ENCODE data around the gene LANCL2. TPM values are rescaled to one million over a fixed set of nuclear protein-coding genes. Genes with fewer than 3 reads are reported as not detected.

LANCL2 gene
- total RNA-seq, 1 donor from 2014 or later = 23.0 TPM

DNA sequence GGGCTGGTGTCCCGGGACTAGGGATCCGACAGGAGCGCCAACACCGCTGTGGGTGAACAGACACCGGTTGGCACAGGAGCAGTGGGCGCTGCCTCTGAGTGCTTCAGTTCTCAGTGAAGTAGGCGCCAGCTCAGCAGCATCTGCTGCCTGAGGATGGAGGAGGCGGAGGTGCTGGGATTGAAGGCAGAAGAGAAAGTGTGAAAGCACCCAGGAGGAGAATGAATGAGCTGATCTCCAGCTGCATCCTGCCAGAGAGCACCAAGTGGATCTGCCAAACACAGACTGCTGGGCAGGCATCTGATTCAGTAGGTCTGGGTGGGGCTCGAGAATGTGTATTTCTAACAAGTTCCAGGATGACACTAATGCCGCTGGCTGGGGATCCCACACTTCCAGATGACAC lies 74.5 kb downstream of the LANCL2 start:
- Mint-ChIP-seq H3K36me3 (ENCODE audit: low read depth) (no peaks in the 10 kb centered on the region), H3K27me3 (ENCODE audit: low read depth) (no peaks in the 10 kb centered on the region)

DNA sequence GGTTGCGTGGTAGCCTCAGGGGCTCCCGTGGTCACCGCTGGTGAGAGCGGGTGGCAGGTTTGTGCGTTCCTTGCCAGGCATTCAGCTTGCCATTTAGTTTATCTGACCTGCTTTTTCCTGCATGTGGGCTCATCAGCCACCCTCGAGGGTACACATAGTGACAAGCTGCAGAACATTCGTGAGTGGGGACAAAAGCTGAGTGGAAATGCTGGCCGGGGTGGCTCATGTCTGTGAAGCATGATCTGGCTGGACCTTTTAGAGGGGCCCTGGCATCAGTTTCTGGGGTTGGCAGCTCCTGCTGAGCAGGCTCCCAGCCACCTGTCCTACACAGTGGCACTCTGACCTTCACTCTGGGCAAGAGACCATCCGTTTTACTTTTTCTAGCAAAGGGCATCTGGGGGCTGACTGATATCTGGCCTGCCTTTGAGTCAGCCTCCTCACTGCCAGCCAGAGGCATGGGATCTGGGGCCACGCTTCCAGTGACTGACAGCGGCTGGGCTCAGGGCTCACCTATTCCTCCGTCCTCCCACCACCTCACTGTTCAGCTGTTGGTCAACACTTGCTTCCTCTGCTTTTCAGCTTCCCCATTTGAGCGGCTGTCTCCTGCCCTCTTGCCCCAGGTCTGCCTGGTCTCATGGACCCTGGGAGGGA lies 75.0 kb downstream of the LANCL2 start:
- H3K9me3 Mint-ChIP-seq = no peaks in the 10 kb centered on the region
- no peak for DNase-seq (ENCODE audit: low read depth, low spot score)
- H3K36me3 Mint-ChIP-seq (ENCODE audit: low read depth) = no peaks in the 10 kb centered on the region
- H3K4me1 Mint-ChIP-seq = peaks cover 15% of the 10 kb centered on the region
- no peaks in the 10 kb centered on the region for H3K27me3 Mint-ChIP-seq (ENCODE audit: low read depth)
- H3K27ac Mint-ChIP-seq (ENCODE audit: unreplicated experiment) = no peak overlapping the region
- TF ChIP-seq CTCF (conservative IDR thresholded peaks at IDR 0.05) = no peak
- no peak overlapping the region for H3K4me3 Mint-ChIP-seq

More for the DNA sequence above, 74.5 kb downstream of the LANCL2 start:
- no peak overlapping the region for H3K4me3 Mint-ChIP-seq
- DNase-seq (ENCODE audit: low read depth, low spot score) = no peak
- H3K9me3 Mint-ChIP-seq = no peaks in the 10 kb centered on the region
- TF ChIP-seq CTCF (conservative IDR thresholded peaks at IDR 0.05) = no peak
- peaks cover 15% of the 10 kb centered on the region for H3K4me1 Mint-ChIP-seq
- no peak overlapping the region for H3K27ac Mint-ChIP-seq (ENCODE audit: unreplicated experiment)

DNA sequence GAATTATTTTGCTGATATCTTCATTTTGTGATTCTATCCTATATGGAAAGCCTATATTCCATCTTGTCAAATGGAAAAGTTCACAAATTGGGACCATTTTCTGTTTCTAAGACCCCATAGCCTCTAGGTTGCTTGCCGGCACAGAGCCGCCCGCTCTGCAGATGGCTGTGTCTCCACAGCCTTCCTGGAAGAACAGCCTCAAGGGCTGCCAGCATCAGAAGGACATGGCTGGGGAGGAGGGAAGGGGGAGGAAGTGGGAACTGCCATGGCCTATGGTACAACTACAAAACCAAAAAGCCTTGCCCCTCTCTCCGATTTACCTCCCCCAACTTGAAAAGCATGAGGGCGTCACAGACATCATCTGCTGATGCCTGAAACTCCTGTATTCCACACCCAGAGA lies 75.9 kb downstream of the LANCL2 start:
- DNase-seq (ENCODE audit: low read depth, low spot score) = no peak
- Mint-ChIP-seq H3K27me3 (ENCODE audit: low read depth) (no peaks in the 10 kb centered on the region), H3K4me3 (no peak overlapping the region), H3K27ac (ENCODE audit: unreplicated experiment) (no peak overlapping the region), H3K36me3 (ENCODE audit: low read depth) (no peaks in the 10 kb centered on the region), H3K4me1 (peaks cover 15% of the 10 kb centered on the region), H3K9me3 (no peaks in the 10 kb centered on the region)
- TF ChIP-seq CTCF (conservative IDR thresholded peaks at IDR 0.05) = no peak

DNA sequence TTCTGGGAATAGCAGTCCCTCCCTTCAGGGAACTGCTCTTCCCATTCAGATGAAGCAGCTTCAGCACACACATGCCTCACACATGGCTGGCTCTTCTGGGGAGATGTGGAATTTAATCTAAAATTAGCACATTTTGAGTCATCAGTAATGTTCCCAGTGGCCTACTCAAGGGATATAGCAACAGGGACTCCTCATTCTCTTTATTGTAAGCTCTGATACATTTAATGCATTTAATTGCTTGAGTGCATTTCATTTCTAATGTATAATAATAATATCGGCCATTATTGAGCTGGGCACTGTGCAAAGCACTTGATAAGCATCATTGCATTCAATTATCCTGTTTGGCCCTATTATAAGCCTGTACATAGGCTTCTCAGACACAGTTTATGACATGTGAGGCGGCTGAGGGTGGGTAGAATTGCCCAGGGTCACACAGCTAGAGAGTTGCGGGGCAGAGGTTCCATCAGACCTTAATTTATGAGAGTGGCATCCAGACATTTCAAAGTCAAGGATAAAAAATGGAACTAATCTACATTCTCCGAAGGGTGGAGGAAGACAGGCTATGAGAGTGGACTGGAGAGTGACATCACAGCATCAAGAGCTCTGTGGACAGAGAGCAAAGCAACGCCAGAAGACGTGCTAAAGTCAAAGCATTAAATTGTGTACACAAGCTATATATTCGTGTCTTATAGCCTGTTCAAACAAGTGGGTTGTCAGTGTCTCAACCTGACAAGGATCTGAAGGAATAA lies 76.8 kb downstream of the LANCL2 start:
- no peak overlapping the region for H3K4me3 Mint-ChIP-seq
- peaks cover 15% of the 10 kb centered on the region for H3K4me1 Mint-ChIP-seq
- TF ChIP-seq CTCF (conservative IDR thresholded peaks at IDR 0.05) = no peak
- H3K27me3 Mint-ChIP-seq (ENCODE audit: low read depth) = no peaks in the 10 kb centered on the region
- H3K36me3 Mint-ChIP-seq (ENCODE audit: low read depth) = no peaks in the 10 kb centered on the region
- H3K9me3 Mint-ChIP-seq = no peaks in the 10 kb centered on the region
- H3K27ac Mint-ChIP-seq (ENCODE audit: unreplicated experiment) = no peak overlapping the region
- no peak for DNase-seq (ENCODE audit: low read depth, low spot score)

DNA sequence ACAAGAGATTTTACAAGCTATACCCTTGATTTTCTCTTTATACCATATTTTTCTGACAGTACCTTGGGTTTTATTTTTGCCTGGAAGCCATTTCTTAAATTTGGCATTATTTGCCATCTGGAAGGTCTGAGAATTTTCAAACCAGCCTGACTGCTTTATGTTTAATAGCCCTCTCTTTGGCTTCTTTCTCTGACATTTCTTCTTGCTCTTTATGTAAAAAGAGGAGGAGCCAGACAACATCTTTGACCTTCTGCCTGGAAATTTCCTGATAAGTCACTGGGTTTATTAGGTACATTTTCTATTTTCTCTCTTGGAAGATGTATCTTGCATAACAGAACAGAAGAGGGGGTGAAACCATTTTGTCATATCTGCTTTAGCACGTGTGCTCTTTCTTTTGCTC lies 79.6 kb downstream of the LANCL2 start:
- Mint-ChIP-seq H3K4me3 (no peak overlapping the region), H3K9me3 (no peaks in the 10 kb centered on the region)
- no peak for TF ChIP-seq CTCF (conservative IDR thresholded peaks at IDR 0.05)

More for the DNA sequence above, 79.6 kb downstream of the LANCL2 start:
- peak overlapping the region; percentile 48 for H3K27ac Mint-ChIP-seq (ENCODE audit: unreplicated experiment)
- H3K4me1 Mint-ChIP-seq = no peaks in the 10 kb centered on the region
- no peaks in the 10 kb centered on the region for H3K27me3 Mint-ChIP-seq (ENCODE audit: low read depth)
- DNase-seq (ENCODE audit: low read depth, low spot score) = no peak
- H3K36me3 Mint-ChIP-seq (ENCODE audit: low read depth) = no peaks in the 10 kb centered on the region

Measured in neural crest cell (in vitro differentiated cells).